ENCODE data around the gene DCP1A.
A peak's percentile ranks its signal among the peaks of the same experiment; 100 is the strongest.
"Not testable (repeated sequence)": the region's sequence is repeated elsewhere in the genome, so short reads cannot be mapped to it uniquely, and the experiment has no call there.

The DCP1A gene

DNA sequence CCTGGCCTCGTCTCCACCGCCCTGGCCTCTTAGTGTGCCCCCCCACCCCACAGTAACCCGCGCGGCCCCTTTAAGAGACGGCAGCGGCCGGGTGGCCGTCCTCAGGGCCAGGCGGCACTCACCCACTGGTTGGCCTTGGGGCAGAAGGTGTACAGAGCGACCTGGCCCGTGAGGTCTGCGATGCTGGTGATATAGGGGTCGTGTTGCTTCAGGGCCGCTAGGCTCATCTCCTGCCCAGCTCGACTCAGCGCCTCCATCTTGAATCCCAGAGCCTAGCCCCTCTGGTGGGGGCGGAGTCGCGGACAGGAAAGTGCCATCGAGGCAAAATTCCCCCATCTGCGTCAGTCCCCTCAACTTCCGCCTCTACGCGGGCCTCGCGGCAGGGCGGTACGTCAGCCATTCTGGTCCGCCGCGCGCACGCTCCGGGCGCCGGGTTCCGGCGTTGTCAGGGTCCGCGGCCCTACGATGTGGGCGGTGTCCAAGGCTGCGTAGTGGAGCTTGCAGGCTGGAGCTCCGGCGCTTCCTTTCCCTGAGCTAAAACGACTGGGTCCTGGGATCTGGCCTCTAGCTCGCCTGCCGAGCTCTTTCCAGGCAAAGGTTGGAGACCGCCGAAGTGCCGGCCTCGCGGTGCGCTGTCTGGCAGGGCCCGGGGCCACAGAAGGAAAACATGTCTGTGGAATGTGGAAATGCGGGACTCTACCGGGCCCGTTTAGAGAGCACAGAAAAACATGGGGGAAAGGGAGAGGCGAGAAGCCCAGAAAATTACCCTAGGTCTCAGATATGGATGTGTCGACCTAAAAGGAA lies at the start of gene DCP1A:
DCP1A (minus strand) TSS at position 283 of the 804 bp plus-strand sequence; CDS start at position 257, 26 bp downstream.
- peak; percentile 93 for DNase-seq (ENCODE audit: low read depth)

- no peak for DNase-seq (ENCODE audit: low read depth)
These were observed 37.4 kb upstream of the DCP1A start for GRCh38 chr3:53384465-53385423.

DNA sequence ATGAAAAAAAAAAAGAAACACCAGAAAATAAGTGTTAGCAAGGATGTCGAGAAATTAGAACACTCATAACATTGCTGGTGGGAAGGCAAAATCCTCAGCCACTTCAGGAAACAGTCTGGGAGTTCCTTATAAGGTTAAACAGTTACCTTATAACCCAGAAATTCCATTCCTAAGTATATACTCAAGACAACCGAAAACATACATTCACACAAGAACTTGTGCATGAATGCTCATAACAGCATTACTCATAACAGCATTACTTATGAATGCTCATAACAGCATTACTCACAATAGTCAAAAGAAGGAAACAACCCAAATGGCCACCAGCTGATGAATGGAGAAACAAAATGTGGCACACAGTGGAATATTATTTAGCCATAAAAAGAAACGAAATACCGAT lies 34.8 kb upstream of the DCP1A start:
- DNase-seq (ENCODE audit: low read depth) = no peak

- no peak for DNase-seq (ENCODE audit: low read depth)
These were observed 33.0 kb upstream of the DCP1A start for GRCh38 chr3:53380306-53380705.

DNA sequence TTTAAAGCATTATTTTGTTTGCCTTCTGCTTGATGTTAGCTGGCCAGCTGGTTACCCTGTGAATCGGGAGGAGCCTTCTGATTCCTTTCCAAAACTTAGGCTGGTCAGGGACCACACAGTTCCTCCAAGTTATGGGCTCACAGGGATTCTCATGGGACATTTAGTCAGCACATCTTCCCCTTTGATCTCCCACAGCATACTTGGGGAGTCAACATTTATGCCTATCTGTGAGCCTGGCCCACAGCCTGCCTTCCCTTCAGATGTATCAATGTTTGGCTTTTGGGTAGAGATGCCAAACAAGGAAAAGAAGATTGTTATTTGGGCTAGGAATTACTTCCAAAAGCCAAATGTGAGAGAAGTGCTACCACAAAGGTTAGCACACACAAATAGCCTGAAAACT lies 32.6 kb upstream of the DCP1A start:
- DNase-seq (ENCODE audit: low read depth) = no peak

- no peak for DNase-seq (ENCODE audit: low read depth)
These were observed 30.5 kb upstream of the DCP1A start for GRCh38 chr3:53377794-53378193.

GRCh38 chr3:53376679-53377078 lies 29.3 kb upstream of the DCP1A start:
- no peak for DNase-seq (ENCODE audit: low read depth)

DNA sequence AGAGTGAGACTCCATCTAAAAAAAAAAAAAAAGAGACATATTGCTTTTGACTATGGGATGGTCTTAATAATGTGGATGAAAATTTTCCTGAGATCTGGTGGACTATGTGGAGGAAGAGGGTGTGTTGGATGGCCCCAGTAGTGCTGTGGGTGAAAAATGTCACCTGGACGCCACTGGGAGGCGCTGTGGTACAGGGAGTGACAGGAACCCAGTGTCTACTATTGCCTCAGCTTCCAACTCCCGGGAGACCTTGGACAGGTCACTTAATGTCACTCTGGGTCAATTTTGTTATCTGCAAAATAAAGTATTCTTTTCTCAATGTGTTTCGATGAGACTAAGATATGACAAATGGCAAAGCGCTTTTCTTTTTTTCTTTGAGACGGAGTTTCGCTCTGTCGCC lies 27.7 kb upstream of the DCP1A start:
- DNase-seq (ENCODE audit: low read depth) = peak; percentile 7

DNA sequence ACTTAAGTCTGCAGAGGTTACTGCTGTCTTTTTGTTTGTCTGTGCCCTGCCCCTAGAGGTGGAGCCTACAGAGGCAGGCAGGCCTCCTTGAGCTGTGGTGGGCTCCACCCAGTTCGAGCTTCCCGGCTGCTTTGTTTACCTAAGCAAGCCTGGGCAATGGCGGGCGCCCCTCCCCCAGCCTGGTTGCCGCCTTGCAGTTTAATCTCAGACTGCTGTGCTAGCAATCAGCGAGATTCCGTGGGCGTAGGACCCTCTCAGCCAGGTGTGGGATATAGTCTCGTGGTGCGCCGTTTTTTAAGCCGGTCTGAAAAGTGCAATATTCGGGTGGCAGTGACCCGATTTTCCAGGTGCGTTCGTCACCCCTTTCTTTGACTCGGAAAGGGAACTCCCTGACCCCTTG lies 23.4 kb upstream of the DCP1A start:
- DNase-seq (ENCODE audit: low read depth) = not testable (repeated sequence)

DNA sequence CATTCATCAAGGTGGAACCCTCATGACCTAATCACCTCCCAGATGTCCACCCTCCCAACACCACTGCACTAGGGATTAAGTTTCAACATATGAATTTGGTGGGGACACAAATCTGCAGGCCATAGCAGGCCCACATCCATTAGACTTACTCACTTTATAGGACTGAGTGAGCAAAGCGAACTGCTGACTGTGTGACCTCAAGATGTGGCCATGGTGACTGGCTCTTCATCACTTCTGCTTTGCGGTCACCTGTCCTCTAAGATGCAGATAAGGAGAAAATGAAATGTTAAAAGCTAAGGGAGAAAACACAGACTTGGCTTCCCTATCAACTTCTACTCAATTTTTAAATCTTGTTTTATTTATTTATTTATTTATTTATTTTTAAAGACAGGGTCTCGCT lies 14.5 kb upstream of the DCP1A start:
- no peak for DNase-seq (ENCODE audit: low read depth)

DNA sequence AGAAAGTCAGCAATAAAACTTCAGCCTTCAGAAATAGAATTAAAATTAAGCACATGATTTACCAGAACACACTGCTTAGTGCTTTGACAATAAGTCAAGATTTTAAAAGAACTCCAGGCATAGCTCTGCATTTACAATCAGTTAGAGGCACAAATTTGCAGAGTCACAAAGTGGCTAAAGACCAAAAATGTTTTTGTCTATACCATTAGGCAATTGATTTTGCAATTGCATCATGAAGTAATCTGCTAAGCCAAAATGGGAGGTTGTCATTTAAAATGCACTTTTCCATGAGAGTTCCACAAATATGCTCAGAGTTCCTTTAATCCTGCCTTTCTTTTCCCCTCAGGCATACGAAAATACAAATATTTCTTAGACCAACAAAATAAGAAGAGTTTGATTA lies 10.1 kb upstream of the DCP1A start:
- no peak for DNase-seq (ENCODE audit: low read depth)

GRCh38 chr3:53354945-53355498 lies 7.7 kb upstream of the DCP1A start:
- DNase-seq (ENCODE audit: low read depth) = no peak

DNA sequence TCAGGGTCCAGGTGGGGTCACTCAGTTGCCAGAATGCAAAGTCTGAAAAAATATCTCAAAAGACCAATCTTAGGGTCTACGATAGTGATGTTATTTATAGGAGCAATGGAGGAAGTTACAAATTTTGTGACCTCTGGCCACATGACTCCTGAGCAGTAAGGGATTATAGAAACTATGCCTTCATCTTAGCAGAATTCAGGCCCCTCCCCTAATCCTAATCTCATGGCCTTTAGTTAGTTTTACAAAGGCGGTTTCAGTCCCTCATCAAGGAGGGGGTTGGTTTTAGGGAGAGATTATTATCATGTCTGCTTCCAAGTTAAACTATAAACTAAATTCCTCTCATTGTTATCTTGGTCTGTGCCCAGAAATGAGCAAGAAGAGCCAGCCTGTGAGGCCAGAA lies 5.9 kb upstream of the DCP1A start:
- DNase-seq (ENCODE audit: low read depth) = no peak

DNA sequence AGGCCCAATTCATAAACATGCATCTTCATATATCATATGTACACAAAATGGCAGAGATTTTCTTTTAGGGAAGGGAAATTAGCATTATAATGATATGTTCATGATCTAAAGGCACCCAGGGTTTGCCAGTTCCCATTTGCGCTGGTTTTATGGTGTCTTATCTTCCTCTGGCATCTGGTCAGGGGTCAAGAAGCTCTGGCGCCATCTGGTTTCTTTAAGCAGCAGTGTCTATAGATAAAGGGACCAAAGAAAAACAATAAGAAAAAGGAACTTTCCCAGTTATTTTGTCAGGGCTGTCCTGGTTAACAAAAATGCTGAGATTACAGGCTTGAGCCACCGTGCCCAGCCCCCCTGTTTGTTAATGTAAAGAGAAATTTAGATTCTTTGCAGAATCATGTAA lies 3.3 kb upstream of the DCP1A start:
- no peak for DNase-seq (ENCODE audit: low read depth)

GRCh38 chr3:53348118-53348517 lies 775 bp upstream of the DCP1A start:
- DNase-seq (ENCODE audit: low read depth) = not testable (repeated sequence)

DNA sequence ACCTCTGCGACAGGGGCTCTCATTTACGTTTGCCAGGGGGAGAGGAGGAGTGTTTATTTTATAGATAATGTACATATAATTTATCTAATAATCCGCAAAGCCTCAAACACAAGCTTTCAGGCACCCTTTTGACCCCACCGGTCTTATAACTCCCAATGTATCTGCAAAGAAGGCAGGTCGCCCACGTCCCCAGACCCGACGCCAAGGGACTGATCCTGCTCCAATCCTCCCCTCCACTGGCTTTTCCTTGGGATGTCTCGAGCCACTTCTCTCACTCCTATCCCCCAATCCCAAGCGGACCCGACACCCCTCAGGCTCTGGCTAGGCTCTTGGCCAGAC lies 452 bp downstream of the DCP1A start:
- DNase-seq (ENCODE audit: low read depth) = no peak

DNA sequence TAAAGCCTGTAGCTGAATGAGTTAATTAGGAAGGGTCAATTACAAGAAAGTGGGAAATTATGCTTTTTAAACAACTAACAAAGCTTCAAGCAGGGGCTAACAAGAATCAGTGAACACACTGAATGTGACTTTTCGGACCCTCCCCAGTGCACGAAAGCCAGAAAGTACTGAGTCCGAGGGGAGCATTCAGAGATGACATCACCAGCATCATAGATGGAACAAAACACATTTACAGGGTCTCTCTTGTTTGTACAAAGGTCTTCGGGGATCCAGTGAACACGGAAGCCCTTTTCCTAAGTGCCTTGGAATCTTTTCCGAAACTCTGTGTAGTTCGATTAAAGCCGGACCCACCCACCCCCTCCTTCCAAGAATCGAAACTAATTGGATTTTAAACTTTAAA lies 829 bp downstream of the DCP1A start:
- no peak for DNase-seq (ENCODE audit: low read depth)

DNA sequence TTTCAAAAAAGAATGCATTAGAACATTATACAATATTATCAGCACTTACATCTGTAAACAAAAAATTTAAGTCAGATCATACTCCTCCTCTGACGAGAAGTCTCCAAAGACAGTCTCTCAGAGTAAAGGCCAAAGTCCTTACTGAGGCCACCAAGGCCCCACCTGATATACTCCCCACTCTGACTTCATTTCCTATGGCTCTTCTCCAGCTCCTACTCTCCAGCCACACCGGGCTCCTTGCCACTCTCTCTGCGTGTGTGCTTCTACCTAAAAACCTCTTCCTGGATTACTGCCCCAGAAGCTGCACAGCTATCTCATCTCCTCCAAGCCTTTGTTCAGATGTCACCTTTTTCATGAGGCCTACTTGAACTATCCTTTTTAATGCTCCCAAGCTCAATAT lies 5.0 kb downstream of the DCP1A start:
- DNase-seq (ENCODE audit: low read depth) = no peak

GRCh38 chr3:53337167-53337940 lies 10.0 kb downstream of the DCP1A start:
- no peak for DNase-seq (ENCODE audit: low read depth)

DNA sequence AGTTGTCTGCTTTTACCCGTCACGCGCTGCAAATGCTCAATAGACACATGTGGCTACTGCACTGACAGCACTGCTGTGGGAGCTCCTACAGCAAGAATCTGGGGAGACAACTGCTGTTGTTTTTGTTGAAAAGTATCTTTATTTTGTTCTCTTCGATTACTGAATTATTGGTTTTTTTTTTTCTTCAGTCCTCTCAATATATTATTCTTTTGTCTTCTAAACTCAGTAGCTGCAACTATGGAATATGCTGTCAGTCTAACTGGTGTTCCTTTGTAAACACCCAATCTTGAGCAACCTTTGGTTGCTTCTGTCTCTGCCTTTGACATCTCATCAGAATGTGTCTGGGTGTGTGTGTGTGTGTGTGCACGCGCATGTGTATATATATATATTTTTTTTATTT lies 12.6 kb downstream of the DCP1A start:
- DNase-seq (ENCODE audit: low read depth) = no peak

- DNase-seq (ENCODE audit: low read depth) = no peak
These were observed 15.5 kb downstream of the DCP1A start for GRCh38 chr3:53331871-53332270.

DNA sequence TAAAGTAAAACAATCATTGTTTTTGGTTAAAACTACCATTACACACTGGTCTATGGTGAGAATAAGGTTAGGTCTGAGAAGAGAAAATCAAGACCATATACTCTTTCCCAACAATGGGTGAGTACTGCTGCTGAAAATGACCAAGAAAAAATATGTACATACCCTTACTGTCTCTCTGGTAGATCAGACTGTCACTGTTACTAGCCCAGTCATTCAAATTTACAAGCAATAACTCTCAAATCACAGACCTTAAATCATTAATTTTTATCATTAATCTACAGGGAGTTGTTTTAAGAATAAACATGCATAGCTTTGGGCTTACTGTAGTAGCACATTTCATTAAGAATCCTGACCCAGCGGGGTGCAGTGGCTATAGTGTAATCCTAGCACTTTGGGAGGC lies 17.4 kb downstream of the DCP1A start:
- no peak for DNase-seq (ENCODE audit: low read depth)

Measured in activated gamma-delta T cell treated with anti-CD3 and anti-CD28 coated beads, Interleukin-2, amount 50 U/mL, for 16 hours (primary cell).